GM19452 (cell line): ENCODE data around the gene ZSCAN21.

Experiments
- ATAC-seq: cut with Tn5 transposase; IDR thresholded peaks from one replicate; pipeline ENCODE4 v1.9.1; 2021; ENCODE audit not compliant: unreplicated experiment

ZSCAN21 gene

GRCh38 chr7:100072462-100072861 is 22.9 kb downstream of the ZSCAN21 start:
- no peak for ATAC-seq

DNA sequence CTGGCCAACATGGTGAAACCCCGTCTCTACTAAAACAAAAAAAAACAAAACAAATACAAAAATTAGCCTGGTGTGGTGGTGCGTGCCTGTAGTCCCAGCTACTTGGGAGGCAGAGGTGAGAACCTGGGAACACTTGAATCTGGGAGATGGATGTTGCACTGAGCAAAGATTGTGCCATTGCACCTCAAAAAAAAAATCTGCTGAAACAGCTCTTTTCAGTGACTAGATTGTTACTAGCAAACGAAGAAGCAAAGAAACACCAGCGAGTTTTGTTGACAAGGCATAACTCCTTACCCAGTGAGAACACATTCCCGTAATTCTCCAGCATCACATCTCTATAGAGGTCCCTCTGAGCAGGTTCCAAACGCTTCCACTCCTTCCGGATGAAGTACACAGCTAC is 25.3 kb downstream of the ZSCAN21 start:
- no peak for ATAC-seq

DNA sequence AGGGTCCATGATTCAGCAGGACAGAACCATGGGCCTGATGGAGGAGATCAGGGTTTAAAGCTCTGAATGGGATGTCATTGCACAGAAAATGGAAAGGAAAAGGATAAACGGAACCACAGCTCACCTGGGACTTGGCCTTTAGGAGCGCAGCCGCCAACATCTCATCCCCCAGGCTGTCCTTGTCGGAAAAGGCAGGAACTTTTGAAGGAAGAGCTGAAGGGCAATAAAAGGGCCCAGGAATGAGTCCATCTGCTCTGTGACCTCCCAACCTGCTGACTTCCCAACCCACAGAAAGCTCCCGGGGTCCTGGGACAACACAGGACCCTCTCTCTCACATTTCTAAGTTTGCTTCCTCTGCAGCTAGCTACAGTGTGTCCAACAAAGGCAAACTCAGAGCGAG is 25.8 kb downstream of the ZSCAN21 start:
- ATAC-seq, result no peak

- ATAC-seq, result no peak
These were observed 27.6 kb downstream of the ZSCAN21 start for GRCh38 chr7:100077205-100077604.

GRCh38 chr7:100079024-100079560 is 29.5 kb downstream of the ZSCAN21 start:
- ATAC-seq, result no peak

- no peak for ATAC-seq
These were observed 31.4 kb downstream of the ZSCAN21 start for GRCh38 chr7:100080907-100081534.

DNA sequence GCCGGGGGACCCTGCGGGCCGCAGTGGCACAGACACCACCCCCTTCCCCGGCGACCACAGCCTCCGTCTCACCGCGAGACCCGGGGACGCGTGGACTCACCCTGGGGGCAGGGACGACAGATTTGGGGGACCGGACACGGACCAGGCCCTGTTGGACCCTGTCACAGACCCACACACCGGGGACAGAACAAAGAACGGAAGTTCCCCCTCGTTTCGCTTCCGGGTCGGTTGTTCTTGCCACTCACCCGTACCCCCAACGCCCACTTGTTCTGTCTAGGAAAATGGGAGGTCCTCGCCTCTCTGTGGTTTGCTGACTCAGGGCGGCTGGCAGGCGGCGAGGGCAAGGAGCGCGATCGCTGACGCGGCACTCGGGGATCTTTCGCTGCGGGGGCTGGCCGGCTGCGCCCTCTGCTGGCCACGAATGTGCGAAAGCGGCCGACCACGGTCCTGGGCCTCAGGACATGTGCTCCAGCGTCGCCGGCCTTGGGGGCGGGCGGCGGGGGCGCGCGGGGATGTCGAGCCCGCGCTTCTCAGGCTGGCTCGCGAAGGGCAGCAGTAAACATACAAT is 32.0 kb downstream of the ZSCAN21 start, which contains the start of gene ZNF3:
Gene ZNF3 (minus strand): TSS at position 189 of the 568 bp plus-strand sequence. CDS start 4,366 bp downstream, outside the sequence.
- peak; percentile 85 for ATAC-seq

GRCh38 chr7:100082978-100083377 is 33.4 kb downstream of the ZSCAN21 start:
- no peak for ATAC-seq

DNA sequence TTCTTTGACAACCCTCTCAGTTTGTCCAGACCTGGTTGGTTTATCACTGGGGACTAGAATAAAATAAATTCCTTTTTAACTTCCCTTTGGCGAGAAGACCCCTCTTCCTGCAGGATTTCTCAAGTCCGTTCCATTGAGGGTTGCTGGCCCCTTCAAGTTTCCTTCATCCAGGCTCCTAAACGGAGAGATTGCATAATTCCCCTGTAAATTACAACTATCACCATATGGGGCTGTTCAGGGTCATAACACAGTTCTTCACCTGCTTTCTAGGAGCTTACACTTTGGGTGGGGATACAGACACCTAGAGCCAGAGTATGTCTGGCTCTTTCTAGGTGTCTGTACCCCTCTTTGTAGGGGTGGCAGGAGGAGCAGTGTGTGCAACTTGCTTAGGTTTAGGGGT is 35.9 kb downstream of the ZSCAN21 start:
- ATAC-seq, result no peak

- ATAC-seq, result no peak
These were observed 37.6 kb downstream of the ZSCAN21 start for GRCh38 chr7:100087055-100087750.

- no peak for ATAC-seq
These were observed 38.6 kb downstream of the ZSCAN21 start for GRCh38 chr7:100088095-100088620.

DNA sequence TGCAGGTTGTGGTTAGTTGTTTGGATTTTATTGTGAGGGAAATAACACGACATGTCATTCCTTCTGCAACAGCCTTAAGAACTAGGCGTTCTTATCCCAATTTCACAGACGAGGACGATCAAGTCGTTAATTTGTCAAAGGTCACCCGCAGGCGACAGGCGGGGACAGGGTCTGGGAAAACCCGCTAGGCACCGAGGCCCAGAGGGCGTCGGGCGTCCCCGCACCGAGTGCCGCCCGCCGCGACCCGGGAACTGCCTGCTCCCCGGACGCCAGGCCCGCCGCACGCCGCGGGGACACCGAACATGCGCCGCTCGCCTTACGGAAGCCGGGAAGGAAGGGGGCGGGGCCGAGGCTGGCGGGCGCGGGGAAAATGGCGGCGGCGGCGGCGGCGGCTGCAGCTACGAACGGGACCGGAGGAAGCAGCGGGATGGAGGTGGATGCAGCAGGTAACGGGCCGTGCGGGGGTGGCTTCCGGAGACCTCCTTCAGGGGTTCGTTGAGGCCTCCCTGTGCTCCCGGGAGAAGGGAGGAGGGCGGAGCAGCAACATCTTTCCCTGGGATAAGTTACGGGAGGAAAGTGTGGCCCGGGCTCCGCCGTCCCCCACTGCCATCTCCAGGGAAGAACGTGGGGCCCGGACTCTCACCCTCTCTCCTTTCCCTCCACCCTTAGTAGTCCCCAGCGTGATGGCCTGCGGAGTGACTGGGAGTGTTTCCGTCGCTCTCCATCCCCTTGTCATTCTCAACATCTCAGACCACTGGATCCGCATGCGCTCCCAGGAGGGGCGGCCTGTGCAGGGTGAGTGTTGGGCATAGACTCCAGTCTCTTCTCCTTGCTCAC is 39.3 kb downstream of the ZSCAN21 start, which contains the start of gene COPS6:
Gene COPS6 (plus strand): TSS at position 349 of the 837 bp plus-strand sequence. CDS start 22 bp downstream, at position 371.
- ATAC-seq, result no peak

GRCh38 chr7:100089458-100090196 is 40.1 kb downstream of the ZSCAN21 start:
- ATAC-seq, result no peak

DNA sequence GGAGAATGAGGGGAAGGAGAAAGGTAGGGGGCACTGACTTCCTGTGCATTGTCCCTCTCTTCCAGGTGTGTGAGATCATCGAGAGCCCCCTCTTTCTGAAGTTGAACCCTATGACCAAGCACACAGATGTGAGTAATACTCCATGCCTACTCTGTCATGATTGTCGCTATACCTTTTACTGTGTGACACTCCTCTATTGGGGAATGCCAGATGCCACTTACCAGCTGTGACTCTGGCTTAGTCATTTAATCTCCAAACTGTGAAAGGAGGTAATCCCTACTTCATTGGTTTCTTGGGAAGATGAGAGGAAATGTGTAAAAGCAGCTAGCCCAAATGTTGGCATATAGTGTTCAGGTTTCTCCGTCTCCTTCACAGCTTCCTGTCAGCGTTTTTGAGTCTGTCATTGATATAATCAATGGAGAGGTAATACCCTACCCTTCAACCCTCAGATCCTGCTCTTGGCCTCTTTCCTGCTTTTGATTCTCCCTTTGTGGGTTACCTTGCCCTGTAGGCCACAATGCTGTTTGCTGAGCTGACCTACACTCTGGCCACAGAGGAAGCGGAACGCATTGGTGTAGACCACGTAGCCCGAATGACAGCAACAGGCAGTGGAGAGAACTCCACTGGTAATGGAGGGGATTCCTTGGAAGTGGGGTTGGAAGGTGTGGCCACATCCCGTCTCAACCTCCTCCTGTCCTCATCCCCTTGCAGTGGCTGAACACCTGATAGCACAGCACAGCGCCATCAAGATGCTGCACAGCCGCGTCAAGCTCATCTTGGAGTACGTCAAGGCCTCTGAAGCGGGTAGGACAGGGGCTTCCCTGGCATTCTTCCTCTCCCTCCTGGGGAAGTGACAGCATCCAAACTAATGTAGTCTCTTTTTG is 41.2 kb downstream of the ZSCAN21 start:
- no peak for ATAC-seq

DNA sequence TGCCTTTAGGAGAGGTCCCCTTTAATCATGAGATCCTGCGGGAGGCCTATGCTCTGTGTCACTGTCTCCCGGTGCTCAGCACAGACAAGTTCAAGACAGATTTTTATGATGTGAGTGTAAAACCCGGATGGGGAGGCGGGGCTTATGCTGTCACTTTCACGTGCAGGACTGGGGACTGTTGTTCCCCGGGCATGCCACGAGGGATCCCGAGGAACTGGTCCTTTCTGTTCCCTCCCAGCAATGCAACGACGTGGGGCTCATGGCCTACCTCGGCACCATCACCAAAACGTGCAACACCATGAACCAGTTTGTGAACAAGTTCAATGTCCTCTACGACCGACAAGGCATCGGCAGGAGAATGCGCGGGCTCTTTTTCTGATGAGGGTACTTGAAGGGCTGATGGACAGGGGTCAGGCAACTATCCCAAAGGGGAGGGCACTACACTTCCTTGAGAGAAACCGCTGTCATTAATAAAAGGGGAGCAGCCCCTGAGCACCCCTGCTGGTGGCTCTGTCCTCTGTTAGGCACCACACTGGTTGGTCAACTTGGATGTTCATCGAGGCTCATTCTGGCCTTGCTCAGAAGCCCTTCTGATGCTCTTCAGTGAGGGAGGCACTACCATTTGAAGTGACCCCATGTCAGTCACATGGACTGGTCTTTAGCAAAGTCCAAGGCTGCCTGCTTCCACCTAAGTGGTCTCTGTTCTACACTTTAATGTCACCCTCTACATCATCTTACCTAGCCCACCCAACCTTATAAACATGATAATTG is 42.0 kb downstream of the ZSCAN21 start:
- no peak for ATAC-seq

DNA sequence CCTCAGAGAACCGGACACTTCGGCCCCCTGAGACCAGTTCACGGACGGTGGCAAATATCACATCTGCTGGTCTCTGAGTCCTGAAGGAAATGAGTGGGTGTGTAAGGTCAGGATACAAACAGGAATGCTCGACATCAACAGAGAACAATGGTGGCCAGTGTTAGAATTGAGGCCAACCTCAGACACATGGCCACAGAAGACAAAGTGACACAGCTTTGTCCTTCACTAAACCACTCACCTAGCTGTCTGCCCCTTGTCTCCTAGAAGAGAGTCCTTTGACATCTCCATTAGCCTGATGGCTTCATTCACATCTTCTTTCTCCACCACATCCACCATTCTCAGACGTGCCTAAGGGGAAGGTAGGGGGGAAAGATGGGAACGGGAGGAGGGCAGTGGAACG is 43.5 kb downstream of the ZSCAN21 start:
- ATAC-seq, result no peak

GRCh38 chr7:100093498-100093897 is 43.9 kb downstream of the ZSCAN21 start:
- ATAC-seq, result no peak

GRCh38 chr7:100093925-100094486 is 44.4 kb downstream of the ZSCAN21 start:
- no peak for ATAC-seq
